HepG2 (cell line): ENCODE data around the gene CAMK2N2. TPM values are rescaled to one million over a fixed set of nuclear protein-coding genes. Genes with fewer than 3 reads are reported as not detected.

Experiments used
- ATF1 ChIP-seq: IDR thresholded peaks from 2 replicates; pipeline ENCODE4 v1.6.1; 2016; ENCODE audit warnings: mild to moderate bottlenecking, control low read depth
- BHLHE40 ChIP-seq: IDR thresholded peaks from 2 replicates; pipeline ENCODE4 v1.6.1; 2011; ENCODE audit warnings: low read length, improper control_type of control experiment
- FOXC1 ChIP-seq: sonication (generic); formaldehyde crosslinking; IDR thresholded peaks from 2 replicates; pipeline ENCODE4 v1.8.0; 2022; ENCODE audit warnings: mild to moderate bottlenecking, missing genetic modification reagents, borderline replicate concordance
- KLF12 ChIP-seq: sonication (generic); formaldehyde crosslinking; IDR thresholded peaks from 2 replicates; pipeline ENCODE4 v1.4.0; 2020; ENCODE audit warnings: missing genetic modification reagents, borderline replicate concordance
- MYPOP ChIP-seq: sonication (generic); formaldehyde crosslinking; IDR thresholded peaks from 2 replicates; pipeline ENCODE4 v1.8.1; 2023; ENCODE audit warnings: mild to moderate bottlenecking, moderate library complexity, missing genetic modification reagents
- NFRKB ChIP-seq: fragments of 450-650 bp; IDR thresholded peaks from 2 replicates; pipeline ENCODE4 v1.6.1; 2017
- NKX3-1 ChIP-seq: sonication (generic); formaldehyde crosslinking; IDR thresholded peaks from 2 replicates; pipeline ENCODE4 v1.5.0; 2020; ENCODE audit warnings: missing genetic modification reagents
- PCBP2 ChIP-seq: fragments of 200-400 bp; formaldehyde crosslinking; optimal IDR thresholded peaks from 2 replicates; pipeline ENCODE3; 2018; ENCODE audit warnings: low read length, low read depth; ENCODE audit not compliant: poor library complexity, severe bottlenecking
- POGZ ChIP-seq: sonication (generic); formaldehyde crosslinking; IDR thresholded peaks from 2 replicates; pipeline ENCODE4 v1.4.0; 2020; ENCODE audit warnings: mild to moderate bottlenecking, missing genetic modification reagents
- TOPORS ChIP-seq: sonication (generic); formaldehyde crosslinking; IDR thresholded peaks from 2 replicates; pipeline ENCODE4 v1.8.0; 2023; ENCODE audit warnings: mild to moderate bottlenecking, missing genetic modification reagents
- ZNF235 ChIP-seq: sonication (generic); formaldehyde crosslinking; IDR thresholded peaks from 2 replicates; pipeline ENCODE4 v1.8.1; 2023; ENCODE audit warnings: mild to moderate bottlenecking, missing genetic modification reagents, borderline replicate concordance
- ZNF282 ChIP-seq: fragments of 450-650 bp; IDR thresholded peaks from 2 replicates; pipeline ENCODE4 v1.6.1; 2018; ENCODE audit not compliant: partially characterized antibody
- ZNF512B ChIP-seq: sonication (generic); formaldehyde crosslinking; IDR thresholded peaks from 2 replicates; pipeline ENCODE4 v1.5.1; 2020; ENCODE audit warnings: missing genetic modification reagents, mild to moderate bottlenecking, borderline replicate concordance
- ZNF761 ChIP-seq: sonication (generic); formaldehyde crosslinking; conservative IDR thresholded peaks from 2 replicates; pipeline ENCODE4 v1.4.0; 2020; ENCODE audit warnings: mild to moderate bottlenecking, missing genetic modification reagents
- polyA plus RNA-seq, 8 experiments: library from polyadenylated mRNA; depleted of rRNA in 3 of 8; stranded (reverse) in 7 of 8; unstranded in 1 of 8; fragments of >200 nt; fragmentation: Illumina TruSeq in 4 of 8; extraction: Trizol in 4 of 8; gene quantifications; 2 replicates each; pipeline versions ENCODE4 v1.2.1 to v1.2.3, GENCODE V29; 2011 to 2016; ENCODE audit warnings: low read depth in 4 of 8, missing spikeins in 1 of 8, mixed read lengths in 1 of 8; ENCODE audit not compliant: insufficient read depth in 1 of 8
- total RNA-seq, 5 experiments: library from RNA; depleted of rRNA; stranded (reverse); fragments of >200 nt; fragmentation: Illumina TruSeq; extraction: Trizol; gene quantifications; 2 replicates each; pipeline ENCODE4 v1.2.3, GENCODE V29; 2016; ENCODE audit warnings: low read depth in 1 of 5
- TF ChIP-seq, protein P1 (sequence below): sonication (generic); formaldehyde crosslinking; IDR thresholded peaks from 2 replicates; pipeline ENCODE4 v1.9.0; 2021; ENCODE audit warnings: missing genetic modification reagents, borderline replicate concordance
- TF ChIP-seq, protein P2 (sequence below): sonication (generic); formaldehyde crosslinking; IDR thresholded peaks from 2 replicates; pipeline ENCODE4 v1.8.0; 2022; ENCODE audit warnings: missing genetic modification reagents, mild to moderate bottlenecking, moderate library complexity, borderline replicate concordance
- TF ChIP-seq, protein P3 (sequence below): sonication (generic); formaldehyde crosslinking; IDR thresholded peaks from 2 replicates; pipeline ENCODE4 v1.9.0; 2021; ENCODE audit warnings: missing genetic modification reagents, borderline replicate concordance

The CAMK2N2 gene
- total and polyA plus RNA-seq, 2 of the 13 experiments (the other 11 are each of a cell fraction or from before 2014, with no cell fraction given): 0.12 to 0.27 TPM

- TF ChIP-seq, protein P1, sequence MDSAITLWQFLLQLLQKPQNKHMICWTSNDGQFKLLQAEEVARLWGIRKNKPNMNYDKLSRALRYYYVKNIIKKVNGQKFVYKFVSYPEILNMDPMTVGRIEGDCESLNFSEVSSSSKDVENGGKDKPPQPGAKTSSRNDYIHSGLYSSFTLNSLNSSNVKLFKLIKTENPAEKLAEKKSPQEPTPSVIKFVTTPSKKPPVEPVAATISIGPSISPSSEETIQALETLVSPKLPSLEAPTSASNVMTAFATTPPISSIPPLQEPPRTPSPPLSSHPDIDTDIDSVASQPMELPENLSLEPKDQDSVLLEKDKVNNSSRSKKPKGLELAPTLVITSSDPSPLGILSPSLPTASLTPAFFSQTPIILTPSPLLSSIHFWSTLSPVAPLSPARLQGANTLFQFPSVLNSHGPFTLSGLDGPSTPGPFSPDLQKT (CRISPR knock-in tag): 0 out of 2 replicates have a peak, but pooled peaks have one; percentile 55
- no peak for TF ChIP-seq POGZ (CRISPR knock-in tag)
- TF ChIP-seq ZNF235 (CRISPR knock-in tag): no peak; the same call in 1 of the 2 replicates
- TF ChIP-seq, protein P2, sequence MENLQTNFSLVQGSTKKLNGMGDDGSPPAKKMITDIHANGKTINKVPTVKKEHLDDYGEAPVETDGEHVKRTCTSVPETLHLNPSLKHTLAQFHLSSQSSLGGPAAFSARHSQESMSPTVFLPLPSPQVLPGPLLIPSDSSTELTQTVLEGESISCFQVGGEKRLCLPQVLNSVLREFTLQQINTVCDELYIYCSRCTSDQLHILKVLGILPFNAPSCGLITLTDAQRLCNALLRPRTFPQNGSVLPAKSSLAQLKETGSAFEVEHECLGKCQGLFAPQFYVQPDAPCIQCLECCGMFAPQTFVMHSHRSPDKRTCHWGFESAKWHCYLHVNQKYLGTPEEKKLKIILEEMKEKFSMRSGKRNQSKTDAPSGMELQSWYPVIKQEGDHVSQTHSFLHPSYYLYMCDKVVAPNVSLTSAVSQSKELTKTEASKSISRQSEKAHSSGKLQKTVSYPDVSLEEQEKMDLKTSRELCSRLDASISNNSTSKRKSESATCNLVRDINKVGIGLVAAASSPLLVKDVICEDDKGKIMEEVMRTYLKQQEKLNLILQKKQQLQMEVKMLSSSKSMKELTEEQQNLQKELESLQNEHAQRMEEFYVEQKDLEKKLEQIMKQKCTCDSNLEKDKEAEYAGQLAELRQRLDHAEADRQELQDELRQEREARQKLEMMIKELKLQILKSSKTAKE (CRISPR knock-in tag): no peak
- no peak; the same call in 1 of the 2 replicates for TF ChIP-seq ATF1
- TF ChIP-seq NKX3-1 (CRISPR knock-in tag): peak; percentile 65; the same call in 1 of the 2 replicates
- TF ChIP-seq ZNF512B: no peak
- no peak for TF ChIP-seq ZNF761
- TF ChIP-seq MYPOP: 0 out of 2 replicates have a peak, but pooled peaks have one; percentile 33
- no peak for TF ChIP-seq PCBP2
- TF ChIP-seq KLF12 (CRISPR knock-in tag): no peak
- no peak for TF ChIP-seq BHLHE40
- TF ChIP-seq NFRKB: no peak
- TF ChIP-seq, protein P3, sequence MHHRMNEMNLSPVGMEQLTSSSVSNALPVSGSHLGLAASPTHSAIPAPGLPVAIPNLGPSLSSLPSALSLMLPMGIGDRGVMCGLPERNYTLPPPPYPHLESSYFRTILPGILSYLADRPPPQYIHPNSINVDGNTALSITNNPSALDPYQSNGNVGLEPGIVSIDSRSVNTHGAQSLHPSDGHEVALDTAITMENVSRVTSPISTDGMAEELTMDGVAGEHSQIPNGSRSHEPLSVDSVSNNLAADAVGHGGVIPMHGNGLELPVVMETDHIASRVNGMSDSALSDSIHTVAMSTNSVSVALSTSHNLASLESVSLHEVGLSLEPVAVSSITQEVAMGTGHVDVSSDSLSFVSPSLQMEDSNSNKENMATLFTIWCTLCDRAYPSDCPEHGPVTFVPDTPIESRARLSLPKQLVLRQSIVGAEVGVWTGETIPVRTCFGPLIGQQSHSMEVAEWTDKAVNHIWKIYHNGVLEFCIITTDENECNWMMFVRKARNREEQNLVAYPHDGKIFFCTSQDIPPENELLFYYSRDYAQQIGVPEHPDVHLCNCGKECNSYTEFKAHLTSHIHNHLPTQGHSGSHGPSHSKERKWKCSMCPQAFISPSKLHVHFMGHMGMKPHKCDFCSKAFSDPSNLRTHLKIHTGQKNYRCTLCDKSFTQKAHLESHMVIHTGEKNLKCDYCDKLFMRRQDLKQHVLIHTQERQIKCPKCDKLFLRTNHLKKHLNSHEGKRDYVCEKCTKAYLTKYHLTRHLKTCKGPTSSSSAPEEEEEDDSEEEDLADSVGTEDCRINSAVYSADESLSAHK (CRISPR knock-in tag): no peak
- no peak; the same call in 1 of the 2 replicates for TF ChIP-seq TOPORS (CRISPR knock-in tag)
- no peak for TF ChIP-seq FOXC1 (CRISPR knock-in tag)
- no peak for TF ChIP-seq ZNF282
Observed at GRCh38 chr3:184298759-184299487, 37.6 kb upstream of the CAMK2N2 start, which contains the start of gene PSMD2 (continued).
